GM19239 (cell line): Measurements from ENCODE around the gene PSAT1.

Experiments used
- DNase-seq: peaks from one replicate; pipeline ENCODE4 v3.0.0; 2011; ENCODE audit warnings: low spot score; ENCODE audit not compliant: insufficient read length
- FAIRE-seq: peaks from 2 replicates; lab custom pipeline; 2011; peaks lifted over from hg19 to GRCh38; lab: Jason Lieb, UNC

Gene PSAT1

GRCh38 chr9:78314953-78315870, 18.3 kb downstream of the PSAT1 start:
- DNase-seq, result no peak
- FAIRE-seq, result no peak

GRCh38 chr9:78316166-78316892, 19.4 kb downstream of the PSAT1 start:
- FAIRE-seq, result no peak
- no peak for DNase-seq

- FAIRE-seq (no peak), DNase-seq (no peak)
These were observed 22.5 kb downstream of the PSAT1 start for GRCh38 chr9:78319197-78320029.

- no peak for FAIRE-seq
These were observed 23.2 kb downstream of the PSAT1 start for GRCh38 chr9:78320030-78320693.

GRCh38 chr9:78320875-78321496, 24.1 kb downstream of the PSAT1 start:
- FAIRE-seq, result no peak
- no peak for DNase-seq

More at GRCh38 chr9:78320030-78320693, 23.2 kb downstream of the PSAT1 start:
- DNase-seq, result no peak

- no peak for DNase-seq
These were observed 24.6 kb downstream of the PSAT1 start for GRCh38 chr9:78321505-78321904.

GRCh38 chr9:78324068-78324650, 27.2 kb downstream of the PSAT1 start:
- FAIRE-seq, result no peak
- no peak for DNase-seq

More at GRCh38 chr9:78321505-78321904, 24.6 kb downstream of the PSAT1 start:
- FAIRE-seq, result no peak

- no peak for FAIRE-seq
- no peak for DNase-seq
These were observed 27.8 kb downstream of the PSAT1 start for GRCh38 chr9:78324682-78325081.

- DNase-seq (no peak), FAIRE-seq (no peak)
These were observed 28.4 kb downstream of the PSAT1 start for GRCh38 chr9:78325343-78325742.

- FAIRE-seq (no peak), DNase-seq (no peak)
These were observed 29.0 kb downstream of the PSAT1 start for GRCh38 chr9:78325846-78326360.

GRCh38 chr9:78326564-78326963, 29.6 kb downstream of the PSAT1 start:
- no peak for DNase-seq
- no peak for FAIRE-seq

GRCh38 chr9:78332381-78332780, 35.5 kb downstream of the PSAT1 start:
- FAIRE-seq (no peak), DNase-seq (no peak)

- DNase-seq (no peak), FAIRE-seq (no peak)
These were observed 51.9 kb downstream of the PSAT1 start for GRCh38 chr9:78348848-78349247.

- no peak for FAIRE-seq
- DNase-seq, result no peak
These were observed 54.9 kb downstream of the PSAT1 start for GRCh38 chr9:78351816-78352215.

- no peak for DNase-seq
- FAIRE-seq, result no peak
These were observed 57.5 kb downstream of the PSAT1 start for GRCh38 chr9:78354324-78354973.

GRCh38 chr9:78354989-78355388, 58.1 kb downstream of the PSAT1 start:
- DNase-seq, result no peak
- FAIRE-seq, result no peak

- FAIRE-seq, result no peak
These were observed 59.7 kb downstream of the PSAT1 start for GRCh38 chr9:78356634-78357033.

GRCh38 chr9:78357165-78357873, 60.4 kb downstream of the PSAT1 start:
- DNase-seq, result no peak
- no peak for FAIRE-seq

More at GRCh38 chr9:78356634-78357033, 59.7 kb downstream of the PSAT1 start:
- DNase-seq, result no peak
